Breast epithelium (tissue), 4 donors: Measurements from ENCODE around the gene FNDC10. TPM values are rescaled to one million over a fixed set of nuclear protein-coding genes. Genes with fewer than 3 reads are reported as not detected.
"Not testable (repeated sequence)": the region's sequence is repeated elsewhere in the genome, so short reads cannot be mapped to it uniquely, and the experiment has no call there.

ENCODE experiments used
- DNase-seq, 2 donors: peaks; one replicate each; pipeline ENCODE4 v3.0.0-alpha.2; 2019; ENCODE audit warnings: low spot score in 2 of 2
- H3K27ac ChIP-seq, 2 donors: fragments of 200-600 bp; sonication (generic) in 1 of 2; one replicate each; pipeline ENCODE4 v1.5.1; 2016 to 2019; ENCODE audit warnings: mild to moderate bottlenecking in 1 of 2
- H3K27me3 ChIP-seq, 2 donors: fragments of 200-600 bp; sonication (generic) in 1 of 2; one replicate each; pipeline versions ENCODE4 v1.5.1 to v1.6.0; 2017 to 2019; ENCODE audit warnings: control low read depth in 1 of 2, mild to moderate bottlenecking in 1 of 2
- H3K36me3 ChIP-seq: fragments of 200-600 bp; one replicate; pipeline ENCODE4 v1.5.1; 2019
- H3K4me1 ChIP-seq, 2 donors: fragments of 200-600 bp; sonication (generic); one replicate each; pipeline ENCODE4 v1.5.1; 2016 to 2019; ENCODE audit warnings: control low read depth in 1 of 2
- H3K4me3 ChIP-seq, 3 donors: fragments of 200-600 bp; sonication (generic); 1 replicate in 2 of 3; 2 replicates in 1 of 3; pipeline ENCODE4 v1.5.1; 2016 to 2019; ENCODE audit warnings: mild to moderate bottlenecking in 3 of 3, moderate library complexity in 2 of 3
- H3K9me3 ChIP-seq, 2 donors: fragments of 200-600 bp; sonication (generic) in 1 of 2; one replicate each; pipeline ENCODE4 v1.5.1; 2016 to 2019; ENCODE audit warnings: control low read depth in 1 of 2
- CTCF ChIP-seq, 3 donors: fragments of 450-650 bp; IDR thresholded peaks; one replicate each; pipeline ENCODE4 v1.5.1; 2016 to 2017; ENCODE audit warnings: antibody characterized with exemption in 3 of 3, mild to moderate bottlenecking in 3 of 3, moderate library complexity in 3 of 3
- POLR2A ChIP-seq: fragments of 450-650 bp; IDR thresholded peaks from one replicate; pipeline ENCODE4 v1.6.1; 2016; ENCODE audit warnings: antibody characterized with exemption, mild to moderate bottlenecking, moderate library complexity
- POLR2AphosphoS5 ChIP-seq, 3 donors: sonication (generic); formaldehyde crosslinking; IDR thresholded peaks; one replicate each; pipeline ENCODE4 v1.6.1; 2017; ENCODE audit warnings: antibody characterized with exemption in 3 of 3
- intact Hi-C: fragments of 100-400 bp; cut with DNase I; formaldehyde crosslinking; loops from one replicate; pipeline ENCODE4 v1.15.1; 2023; ENCODE audit warnings: low total_unique reads
- total RNA-seq, 3 donors: library from RNA; depleted of rRNA; stranded (reverse); fragments of >200 nt; gene quantifications; one replicate each; pipeline ENCODE4 v1.1.0, GENCODE V29; 2016

The FNDC10 gene
- 1 to 10 TPM in 1 of 3 donors, under 1 TPM in 2; 0.48 to 2.9 (median 0.98) TPM for total RNA-seq

DNA sequence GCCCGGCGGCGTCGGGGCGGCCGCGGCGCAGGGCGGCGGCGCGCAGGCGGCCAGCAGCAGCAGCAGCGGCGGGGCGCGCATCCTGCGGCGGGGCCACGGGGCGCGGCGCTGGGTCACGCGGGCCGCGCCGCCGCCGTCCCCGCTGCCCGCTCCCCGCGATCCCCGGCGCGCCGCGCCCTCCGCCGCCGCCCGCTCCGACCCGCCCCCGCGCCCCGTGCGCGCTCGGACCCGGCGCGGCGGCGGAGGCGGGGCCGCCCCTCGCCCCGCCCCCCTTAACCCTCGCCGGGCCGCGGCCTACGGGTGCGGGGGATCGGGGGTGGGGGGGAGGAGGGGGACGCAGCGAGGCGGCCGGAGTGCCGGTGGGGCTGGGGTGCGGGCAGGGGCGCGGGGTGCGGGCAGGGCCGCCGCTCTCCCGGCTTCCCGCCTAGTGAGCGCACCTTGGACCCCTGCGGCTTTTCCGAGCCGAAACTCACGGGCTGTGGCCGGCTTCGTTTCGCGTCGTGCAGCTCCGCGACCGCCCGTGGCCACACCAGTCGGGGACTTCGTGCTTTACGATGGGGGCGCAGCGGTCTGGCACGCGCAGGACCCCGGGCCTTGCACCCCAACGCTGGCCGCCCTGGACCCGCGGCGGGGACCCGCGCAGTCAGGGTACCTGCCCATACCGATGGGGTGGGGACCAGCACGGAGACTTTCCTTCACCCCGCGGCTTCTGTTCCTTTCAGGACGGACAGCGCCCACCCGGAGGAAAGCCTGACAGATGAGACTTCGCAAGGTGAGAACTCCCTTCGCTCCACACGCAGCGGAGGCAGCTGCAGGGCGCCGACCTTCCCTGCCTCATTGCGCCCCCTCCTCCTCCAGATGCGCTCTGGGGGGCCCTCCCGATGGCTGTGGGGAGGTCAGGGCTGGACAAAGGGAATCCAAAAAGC is at the start of gene FNDC10:
Gene FNDC10 (minus strand): TSS at position 201 of the 926 bp plus-strand sequence. CDS start 120 bp downstream, at position 81.
- DNase-seq = no peak
- H3K27ac ChIP-seq = no peak within 1 kb of the TSS
- peaks cover 5 to 6% of the 10 kb centered on the region in 2 donors for H3K27me3 ChIP-seq
- intact Hi-C loops = no loop called here
- H3K9me3 ChIP-seq = no peaks in the 10 kb centered on the region
- H3K36me3 ChIP-seq = no peaks in the 10 kb centered on the region
- peak within 1 kb of the TSS; percentile 36 to 80 (median 60) for H3K4me3 ChIP-seq
- TF ChIP-seq POLR2A (no peak), CTCF (IDR thresholded peaks at IDR 0.05) (no peak), POLR2AphosphoS5 (IDR thresholded peaks at IDR 0.05) (no peak)
- peaks cover 6 to 8% of the 10 kb centered on the region in 2 donors for H3K4me1 ChIP-seq

GRCh38 chr1:1648265-1648664 is 48.3 kb upstream of the FNDC10 start:
- H3K9me3 ChIP-seq, H3K27ac ChIP-seq, intact Hi-C loops, H3K4me3 ChIP-seq, H3K36me3 ChIP-seq, H3K27me3 ChIP-seq, H3K4me1 ChIP-seq, DNase-seq: not testable (repeated sequence)

- H3K27me3 ChIP-seq, H3K36me3 ChIP-seq, DNase-seq, intact Hi-C loops, H3K9me3 ChIP-seq, H3K27ac ChIP-seq, H3K4me1 ChIP-seq, H3K4me3 ChIP-seq: not testable (repeated sequence)
These were observed 47.8 kb upstream of the FNDC10 start for GRCh38 chr1:1647567-1648241.

- H3K36me3 ChIP-seq, H3K27me3 ChIP-seq, H3K9me3 ChIP-seq, intact Hi-C loops, DNase-seq, H3K27ac ChIP-seq, H3K4me1 ChIP-seq, H3K4me3 ChIP-seq: not testable (repeated sequence)
These were observed 46.4 kb upstream of the FNDC10 start for GRCh38 chr1:1646326-1646725.

DNA sequence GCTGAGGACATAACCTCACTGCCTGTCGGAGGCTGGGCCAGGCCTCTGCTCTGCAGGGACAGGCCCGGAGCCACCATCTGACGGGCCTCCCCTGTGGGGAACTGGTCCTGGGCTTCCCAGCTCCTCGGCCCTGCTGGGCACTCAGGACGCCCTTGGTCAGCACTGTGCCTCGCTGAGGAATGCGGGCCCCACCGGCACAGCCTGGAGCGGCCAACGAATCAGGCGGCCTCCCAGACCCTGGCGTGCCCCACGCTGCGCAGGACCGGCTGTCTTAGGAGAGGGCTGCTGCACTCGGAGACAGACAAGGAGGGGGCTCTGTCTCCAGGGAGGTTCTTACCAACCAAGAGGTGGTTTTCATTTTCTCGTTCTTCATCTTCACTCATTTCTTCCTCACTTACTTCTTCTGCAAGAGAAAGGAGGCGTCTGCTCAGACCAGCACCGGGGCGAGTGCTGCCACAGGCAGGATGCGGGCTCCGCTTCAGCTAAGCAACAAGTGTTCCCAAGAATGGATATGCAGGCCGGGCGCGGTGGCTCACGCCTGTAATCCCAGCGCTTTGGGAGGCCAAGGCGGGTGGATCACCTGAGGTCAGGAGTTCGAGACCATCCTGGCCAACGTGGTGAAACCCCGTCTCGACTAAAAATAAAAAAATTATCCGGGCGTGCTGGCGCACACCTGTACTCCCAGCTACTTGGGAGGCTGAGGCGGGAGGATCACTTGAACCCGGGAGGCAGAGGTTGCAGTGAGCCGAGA is 41.0 kb upstream of the FNDC10 start:
- intact Hi-C loops, H3K9me3 ChIP-seq, H3K27ac ChIP-seq, H3K27me3 ChIP-seq, H3K4me3 ChIP-seq, DNase-seq, H3K36me3 ChIP-seq, H3K4me1 ChIP-seq: not testable (repeated sequence)

DNA sequence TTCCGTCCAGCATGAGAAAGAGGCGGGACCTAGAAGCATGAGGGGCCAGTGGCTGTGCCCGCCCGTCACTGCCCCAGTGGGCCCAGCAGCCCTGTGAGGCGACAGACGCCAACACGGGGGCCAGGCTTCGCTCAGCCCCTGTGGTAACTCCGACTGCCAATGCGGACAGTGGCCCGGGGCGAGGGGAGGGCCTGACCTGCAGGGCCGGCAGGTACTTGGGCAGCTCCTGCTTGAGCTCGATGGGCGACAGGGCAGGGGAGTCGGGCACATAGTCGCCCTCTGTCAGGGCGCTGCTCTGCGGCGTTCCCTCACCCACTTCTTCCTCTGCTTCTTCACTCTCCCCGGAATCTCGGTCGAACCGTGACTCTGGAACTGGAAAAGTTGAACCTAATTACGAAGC is 40.1 kb upstream of the FNDC10 start:
- H3K4me3 ChIP-seq, H3K27ac ChIP-seq, H3K4me1 ChIP-seq, H3K36me3 ChIP-seq, DNase-seq, H3K9me3 ChIP-seq, intact Hi-C loops, H3K27me3 ChIP-seq: not testable (repeated sequence)

DNA sequence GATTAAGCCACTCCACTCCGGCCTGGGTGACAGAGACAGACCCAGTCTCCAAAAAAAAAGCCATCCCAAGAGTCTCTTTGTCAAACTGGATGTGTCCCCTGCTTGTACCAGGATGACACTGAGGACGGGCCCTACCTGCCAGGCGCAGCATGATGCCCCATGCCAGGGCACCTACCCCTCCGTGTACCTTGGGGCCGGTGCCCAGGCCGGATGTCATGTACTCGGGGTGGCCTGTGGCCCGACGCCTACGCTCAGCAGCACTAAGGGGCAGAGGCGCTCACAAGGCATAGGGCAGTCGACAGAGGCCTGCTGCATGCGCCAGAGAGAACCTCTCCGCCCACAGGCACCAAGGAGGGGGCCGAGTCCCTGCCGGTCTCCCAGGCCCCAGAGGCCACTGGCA is 39.4 kb upstream of the FNDC10 start:
- H3K27ac ChIP-seq, H3K9me3 ChIP-seq, DNase-seq, H3K4me1 ChIP-seq, H3K4me3 ChIP-seq, intact Hi-C loops, H3K27me3 ChIP-seq, H3K36me3 ChIP-seq: not testable (repeated sequence)

DNA sequence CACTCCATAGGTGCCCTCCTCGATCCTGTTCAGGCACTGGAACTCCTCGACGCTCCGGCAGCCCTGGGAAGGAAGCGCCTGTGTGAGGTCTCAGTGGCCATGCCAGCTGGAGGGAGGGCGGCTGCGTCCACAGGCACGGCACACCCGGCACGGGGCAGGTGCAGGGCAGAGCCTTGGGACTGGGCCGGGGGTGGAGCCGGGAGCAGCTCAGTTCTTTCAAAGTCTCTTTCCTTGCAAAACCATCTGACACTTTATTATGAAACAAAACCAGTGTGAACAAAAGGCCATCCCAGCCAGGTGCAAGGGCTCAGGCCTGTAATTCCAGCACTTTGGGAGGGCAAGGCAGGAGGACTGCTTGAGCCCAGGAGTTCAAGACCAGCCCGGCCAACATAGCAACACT is 38.6 kb upstream of the FNDC10 start:
- H3K27me3 ChIP-seq, H3K36me3 ChIP-seq, H3K9me3 ChIP-seq, H3K27ac ChIP-seq, H3K4me1 ChIP-seq, H3K4me3 ChIP-seq, DNase-seq, intact Hi-C loops: not testable (repeated sequence)

- H3K27ac ChIP-seq, H3K36me3 ChIP-seq, intact Hi-C loops, DNase-seq, H3K9me3 ChIP-seq, H3K4me3 ChIP-seq, H3K4me1 ChIP-seq, H3K27me3 ChIP-seq: not testable (repeated sequence)
These were observed 37.5 kb upstream of the FNDC10 start for GRCh38 chr1:1637479-1637875.

DNA sequence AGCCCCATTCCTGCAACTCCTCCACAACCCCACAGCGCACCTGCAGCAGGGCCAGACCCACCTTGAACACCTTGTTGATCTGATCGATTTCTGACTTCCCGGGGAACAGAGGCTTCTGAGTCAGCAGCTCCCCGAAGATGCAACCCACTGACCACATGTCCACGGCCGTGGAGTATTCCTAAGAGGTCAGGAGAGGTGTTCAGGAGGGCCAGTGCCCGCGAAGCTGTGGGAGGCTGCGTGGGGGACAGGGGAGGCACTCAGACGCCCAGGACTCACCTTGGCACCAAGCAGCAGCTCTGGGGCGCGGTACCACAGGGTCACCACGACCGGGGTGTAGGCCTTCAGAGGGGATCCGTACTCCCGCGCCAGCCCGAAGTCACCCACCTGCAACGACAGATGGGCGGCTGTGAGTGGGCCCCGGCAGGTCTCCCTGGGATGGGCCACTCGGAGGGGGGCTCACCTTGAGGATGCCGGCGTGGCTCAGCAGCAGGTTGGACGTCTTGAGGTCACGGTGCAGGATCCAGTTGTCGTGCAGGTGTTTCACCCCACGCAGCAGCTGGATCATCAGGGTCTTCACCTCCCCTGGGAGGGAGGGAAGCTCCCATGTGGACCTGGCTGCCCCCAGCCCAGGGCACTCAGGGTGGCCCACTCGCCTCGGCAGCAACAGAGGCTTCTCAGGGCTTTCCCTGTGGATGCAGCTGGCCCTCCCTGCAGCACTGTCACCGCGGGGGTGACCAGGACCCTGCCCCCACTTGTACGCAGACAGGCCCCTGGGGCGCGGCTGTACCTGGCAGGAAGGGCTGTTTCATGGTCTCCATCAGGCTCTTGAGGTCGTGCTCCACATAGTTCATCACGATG is 36.9 kb upstream of the FNDC10 start:
- DNase-seq, intact Hi-C loops: not testable (repeated sequence)

GRCh38 chr1:1634613-1635012 is 34.7 kb upstream of the FNDC10 start:
- peaks cover 7 to 20% of the 10 kb centered on the region in 2 donors for H3K27me3 ChIP-seq
- intact Hi-C loops, H3K4me1 ChIP-seq, H3K4me3 ChIP-seq, H3K36me3 ChIP-seq, DNase-seq, H3K9me3 ChIP-seq, H3K27ac ChIP-seq: not testable (repeated sequence)

More for the DNA sequence above, 36.9 kb upstream of the FNDC10 start:
- H3K27ac ChIP-seq, H3K27me3 ChIP-seq, H3K36me3 ChIP-seq, H3K4me3 ChIP-seq, H3K9me3 ChIP-seq, H3K4me1 ChIP-seq: not testable (repeated sequence)
